ENCODE measurements around the gene ABCC5.

GRCh38 chr3:184029443-184029842 lies 11.8 kb upstream of the ABCC5 start:
- TF ChIP-seq EP300 (IDR thresholded peaks at IDR 0.05) (no peak), CTCF (IDR thresholded peaks at IDR 0.05) (no peak), POLR2A (IDR thresholded peaks at IDR 0.05) (no peak)
